ENCODE results near the gene INTS11. TPM values are rescaled to one million over a fixed set of nuclear protein-coding genes. Genes with fewer than 3 reads are reported as not detected.

Gene INTS11
- total RNA-seq, 1 donor from 2014 or later: 52.8 TPM

Other genes starting within 250 kb of the INTS11 start
- 11.4 and 11.7 TPM in 2 replicates for gene C1orf159, start 208.6 kb downstream of the INTS11 start, total RNA-seq
- not detected in 2 replicates for gene TTLL10, start 150.8 kb downstream of the INTS11 start, total RNA-seq
- gene TNFRSF18, start 118.1 kb downstream of the INTS11 start, total RNA-seq: 1.0 TPM in 1 of 2 replicates, not detected in the other
- gene TNFRSF4, start 110.5 kb downstream of the INTS11 start, total RNA-seq: 1.8 and 4.8 TPM in 2 replicates
- gene SDF4, start 92.7 kb downstream of the INTS11 start, total RNA-seq: 122 and 160 TPM in 2 replicates
- gene B3GALT6, start 92.4 kb downstream of the INTS11 start, total RNA-seq: 36.1 and 46.6 TPM in 2 replicates
- gene C1QTNF12, start 77.9 kb downstream of the INTS11 start, total RNA-seq: 0.17 and 0.56 TPM in 2 replicates
- gene UBE2J2, start 50.8 kb downstream of the INTS11 start, total RNA-seq: 57.3 and 62.1 TPM in 2 replicates
- gene SCNN1D, start 44.2 kb downstream of the INTS11 start, total RNA-seq: 0.14 and 1.0 TPM in 2 replicates
- 16.8 and 30.6 TPM in 2 replicates for gene ACAP3, start 16.7 kb downstream of the INTS11 start, total RNA-seq
- gene PUSL1, start 16.1 kb downstream of the INTS11 start, total RNA-seq: 11.1 and 13.7 TPM in 2 replicates
- 21.6 and 33.3 TPM in 2 replicates for gene CPTP, start 142 bp upstream of the INTS11 start, total RNA-seq
- 0.28 and 0.85 TPM in 2 replicates for gene TAS1R3, start 6.6 kb upstream of the INTS11 start, total RNA-seq
- gene DVL1, start 24.8 kb upstream of the INTS11 start, total RNA-seq: 43.5 and 54.6 TPM in 2 replicates
- gene MXRA8, start 33.9 kb upstream of the INTS11 start, total RNA-seq: 0.56 and 1.7 TPM in 2 replicates
- 80.2 and 106 TPM in 2 replicates for gene AURKAIP1, start 50.5 kb upstream of the INTS11 start, total RNA-seq
- gene CCNL2, start 74.7 kb upstream of the INTS11 start, total RNA-seq: 71.1 and 183 TPM in 2 replicates
- gene MRPL20, start 82.6 kb upstream of the INTS11 start, total RNA-seq: 98.2 and 102 TPM in 2 replicates
- 0.28 and 0.51 TPM in 2 replicates for gene ANKRD65, start 96.6 kb upstream of the INTS11 start, total RNA-seq
- 12.7 and 45.3 TPM in 2 replicates for gene VWA1, start 111.0 kb upstream of the INTS11 start, total RNA-seq
- 0.17 and 1.5 TPM in 2 replicates for gene ATAD3C, start 125.0 kb upstream of the INTS11 start, total RNA-seq
- gene ATAD3B, start 147.1 kb upstream of the INTS11 start, total RNA-seq: 15.0 and 21.7 TPM in 2 replicates
- 29.3 and 59.4 TPM in 2 replicates for gene ATAD3A, start 187.5 kb upstream of the INTS11 start, total RNA-seq
- gene TMEM240, start 216.0 kb upstream of the INTS11 start, total RNA-seq: 1.7 and 2.6 TPM in 2 replicates